RWPE1 (cell line): ENCODE measurements around the gene ONECUT3.

Experiments used
- CTCF ChIA-PET: fragments of 350-600 bp; sonication (Branson Sonifier 250); formaldehyde crosslinking; extraction: SDS; loops from one replicate; lab custom pipeline; 2021; lab: Yijun Ruan, JAX
- POLR2A ChIA-PET: fragments of 400-600 bp; formaldehyde crosslinking; extraction: SDS; loops from one replicate; lab custom pipeline; 2020; ENCODE audit warnings: antibody characterized with exemption; ENCODE audit not compliant: low non-redundant PET; lab: Yijun Ruan, JAX
- DNase-seq: peaks from one replicate; pipeline ENCODE4 v3.0.0; 2012; ENCODE audit warnings: low spot score
- H3K27ac ChIP-seq: fragments of 450-650 bp; 2 replicates; pipeline ENCODE4 v1.5.1; 2017
- TF ChIP-seq, protein P1 (sequence below): fragments of 450-650 bp; conservative IDR thresholded peaks from 2 replicates; pipeline ENCODE4 v1.5.1; 2017; ENCODE audit warnings: low read depth, mild to moderate bottlenecking

ONECUT3 gene

GRCh38 chr19:1812426-1813191 lies 59.3 kb downstream of the ONECUT3 start:
- DNase-seq: peak; percentile 96
- ChIA-PET POLR2A (no interaction called here), CTCF (interaction anchor here (0.9 kb wide), 1 partner anchor 140 kb away, joined by 3 read pairs; no protein-coding TSS in a partner anchor)
- peak overlapping the region; percentile 93 for H3K27ac ChIP-seq
- TF ChIP-seq, protein P1, sequence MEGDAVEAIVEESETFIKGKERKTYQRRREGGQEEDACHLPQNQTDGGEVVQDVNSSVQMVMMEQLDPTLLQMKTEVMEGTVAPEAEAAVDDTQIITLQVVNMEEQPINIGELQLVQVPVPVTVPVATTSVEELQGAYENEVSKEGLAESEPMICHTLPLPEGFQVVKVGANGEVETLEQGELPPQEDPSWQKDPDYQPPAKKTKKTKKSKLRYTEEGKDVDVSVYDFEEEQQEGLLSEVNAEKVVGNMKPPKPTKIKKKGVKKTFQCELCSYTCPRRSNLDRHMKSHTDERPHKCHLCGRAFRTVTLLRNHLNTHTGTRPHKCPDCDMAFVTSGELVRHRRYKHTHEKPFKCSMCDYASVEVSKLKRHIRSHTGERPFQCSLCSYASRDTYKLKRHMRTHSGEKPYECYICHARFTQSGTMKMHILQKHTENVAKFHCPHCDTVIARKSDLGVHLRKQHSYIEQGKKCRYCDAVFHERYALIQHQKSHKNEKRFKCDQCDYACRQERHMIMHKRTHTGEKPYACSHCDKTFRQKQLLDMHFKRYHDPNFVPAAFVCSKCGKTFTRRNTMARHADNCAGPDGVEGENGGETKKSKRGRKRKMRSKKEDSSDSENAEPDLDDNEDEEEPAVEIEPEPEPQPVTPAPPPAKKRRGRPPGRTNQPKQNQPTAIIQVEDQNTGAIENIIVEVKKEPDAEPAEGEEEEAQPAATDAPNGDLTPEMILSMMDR: peak; percentile 54

DNA sequence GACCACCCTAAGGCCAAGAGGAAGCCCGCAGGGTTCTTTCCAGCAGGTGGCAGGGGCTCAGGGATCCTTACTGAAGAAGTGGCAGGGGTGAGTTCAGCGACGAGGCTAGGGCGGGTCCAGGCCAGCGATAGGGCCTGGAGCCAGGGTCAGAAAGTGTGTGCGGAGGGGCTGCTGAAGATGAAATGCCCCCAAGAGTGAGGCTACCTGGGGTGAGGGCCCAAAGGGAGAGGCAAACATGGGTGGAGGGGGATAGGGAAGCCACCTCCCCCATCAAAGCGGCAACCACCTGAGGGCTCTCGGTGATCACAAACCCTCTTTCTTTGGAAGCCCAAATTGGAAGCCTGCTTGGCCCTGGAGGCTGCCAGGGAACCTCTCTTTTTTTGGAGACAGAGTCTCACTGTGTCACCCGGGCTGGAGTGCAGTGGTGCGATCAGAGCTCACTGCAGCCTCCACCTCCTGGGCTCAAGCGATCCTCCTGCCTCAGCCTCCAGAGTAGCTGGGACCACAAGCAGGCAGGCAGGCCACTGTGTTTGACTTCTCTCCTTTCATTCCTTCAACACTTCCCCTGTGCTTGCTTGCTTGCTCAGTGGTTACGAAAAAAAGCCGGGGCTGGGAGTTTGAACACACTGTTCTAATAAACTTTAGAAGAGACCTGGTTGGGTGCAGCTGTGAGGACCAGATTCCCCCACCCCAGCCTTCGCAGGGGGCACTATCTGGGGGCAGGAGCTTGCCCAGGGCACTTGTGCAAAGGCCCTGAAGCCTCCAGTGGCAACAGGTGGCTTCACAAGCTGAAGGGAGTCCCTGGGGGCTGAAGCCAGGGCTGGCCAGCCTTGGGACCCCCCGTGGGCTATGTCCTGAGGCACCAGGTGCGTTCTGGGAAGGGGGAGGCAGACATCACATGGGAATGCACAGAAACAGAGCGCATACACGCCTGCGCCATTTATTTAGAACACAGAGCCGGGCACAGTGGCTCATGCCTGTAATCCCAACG lies 60.2 kb downstream of the ONECUT3 start:
- peak overlapping the region; percentile 93 for H3K27ac ChIP-seq
- ChIA-PET CTCF (interaction anchor here (0.6 to 1.7 kb wide), 3 partner anchors 13 to 141 kb away, joined by 3 to 6 read pairs (median 3); no protein-coding TSS in a partner anchor), POLR2A (no interaction called here)
- TF ChIP-seq, protein P1: no peak; the same call in none of the 2 replicates
- no peak for DNase-seq

GRCh38 chr19:1814391-1814790 lies 61.1 kb downstream of the ONECUT3 start:
- POLR2A ChIA-PET: no interaction called here
- TF ChIP-seq, protein P1: no peak
- DNase-seq: no peak
- H3K27ac ChIP-seq: peak overlapping the region; percentile 93
- CTCF ChIA-PET: interaction anchor here (1.7 kb wide), 1 partner anchor 12 kb away, joined by 6 read pairs; no protein-coding TSS in a partner anchor

DNA sequence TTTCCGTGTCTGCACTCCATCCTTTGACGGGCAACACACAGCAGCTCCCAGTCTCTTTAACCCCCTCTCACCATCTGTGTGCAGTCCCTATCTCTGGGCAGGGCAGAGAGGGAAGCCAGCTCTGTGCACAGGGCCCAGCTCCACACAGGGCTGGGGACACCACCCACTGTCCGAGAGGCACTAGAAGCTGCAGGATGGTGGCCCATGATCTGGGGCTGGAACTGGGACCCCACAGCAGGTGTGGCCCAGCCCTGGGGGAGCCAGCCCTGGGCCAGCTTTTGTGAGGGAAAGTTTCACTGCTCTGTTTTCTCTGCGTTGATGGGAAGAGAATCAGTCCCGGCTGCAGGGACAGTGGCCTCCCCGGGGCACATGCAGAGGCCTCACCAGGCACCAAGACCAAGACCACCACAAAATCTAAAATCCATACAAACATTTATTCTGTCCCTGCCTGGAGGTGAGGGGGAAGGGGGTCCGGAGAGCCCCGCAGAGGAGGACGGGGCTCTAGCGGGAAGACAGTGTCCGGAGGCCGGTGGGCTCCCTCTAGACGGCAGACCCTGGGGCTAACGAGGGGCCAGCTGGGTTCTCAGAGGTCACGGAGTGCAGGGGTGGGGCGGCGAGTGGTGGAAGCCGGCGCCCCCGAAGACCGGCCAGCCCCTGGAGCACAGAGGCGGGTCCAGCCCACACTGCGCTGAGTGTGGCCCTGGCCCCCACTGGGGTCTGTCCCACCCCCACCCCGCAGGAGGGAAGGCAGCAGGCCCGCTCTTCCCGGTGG lies 61.7 kb downstream of the ONECUT3 start:
- CTCF ChIA-PET: interaction anchor here (1.7 kb wide), 1 partner anchor 11 kb away, joined by 6 read pairs; no protein-coding TSS in a partner anchor
- DNase-seq: no peak
- TF ChIP-seq, protein P1: no peak
- POLR2A ChIA-PET: no interaction called here
- peak overlapping the region; percentile 93 for H3K27ac ChIP-seq

DNA sequence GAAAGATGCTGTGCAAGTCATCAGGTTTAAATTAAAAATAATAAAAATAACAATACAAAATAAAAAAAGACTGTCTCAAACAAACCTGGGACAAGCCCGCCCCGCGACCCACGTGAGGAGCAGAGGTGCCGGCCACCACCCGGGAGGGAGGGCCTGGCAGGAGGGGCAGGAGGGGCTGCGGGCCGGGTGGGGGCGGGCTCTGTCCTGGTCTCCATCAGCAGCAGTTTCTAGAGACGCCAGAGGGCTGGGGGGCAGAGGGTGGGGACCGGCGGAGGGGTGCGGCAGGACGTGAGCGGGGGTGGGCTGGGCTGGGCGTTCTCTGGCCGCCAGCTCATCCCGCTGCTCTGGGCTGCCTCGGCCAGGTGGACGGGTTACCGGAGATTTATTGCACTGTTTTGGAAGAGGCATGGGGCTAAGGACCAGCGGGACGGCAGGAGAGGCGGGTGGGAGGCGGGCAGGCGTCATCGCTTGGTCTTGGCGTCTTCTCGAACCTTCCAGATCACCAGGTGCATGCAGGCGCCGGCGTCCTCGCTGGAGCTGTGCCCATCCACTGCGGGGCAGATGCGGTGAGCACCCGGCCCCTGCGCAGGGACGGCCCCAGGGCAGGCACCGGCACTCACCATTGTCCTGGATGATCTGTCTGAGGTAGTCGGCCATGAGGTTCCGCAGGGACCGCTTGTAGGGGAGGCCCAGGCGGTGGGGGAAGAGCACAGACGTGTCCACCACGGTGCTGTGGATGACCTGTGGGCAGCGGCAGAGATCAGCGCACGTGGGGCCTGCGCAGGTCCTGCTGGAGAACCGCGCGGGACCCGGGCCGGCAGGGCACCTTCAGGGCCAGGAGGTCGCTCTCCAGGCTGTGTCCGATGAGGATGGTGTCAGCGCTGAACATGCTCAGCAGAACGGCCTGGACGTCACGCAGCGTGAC lies 62.6 kb downstream of the ONECUT3 start:
- peak overlapping the region; percentile 93 for H3K27ac ChIP-seq
- CTCF ChIA-PET: no interaction called here
- POLR2A ChIA-PET: no interaction called here
- TF ChIP-seq, protein P1: no peak
- DNase-seq: no peak
